Panc1 (cell line): ENCODE measurements around the gene INTS3. TPM values are rescaled to one million over a fixed set of nuclear protein-coding genes. Genes with fewer than 3 reads are reported as not detected.
"Not testable (repeated sequence)": the region's sequence is repeated elsewhere in the genome, so short reads cannot be mapped to it uniquely, and the experiment has no call there.

Source experiments
- ATAC-seq: fragments of 200-7000 bp; cut with Tn5 transposase; 2 replicates; pipeline ENCODE4 v1.9.1; 2020; ENCODE audit warnings: mild to moderate bottlenecking, moderate library complexity
- BruUV-seq: library from RNA; stranded (reverse); fragments of 400-500 nt; replicated peaks from 2 replicates; lab custom pipeline; 2021; lab: Mats Ljungman, UMichigan
- CTCF ChIA-PET: fragments of 300-600 bp; sonication (Branson Sonifier 250); formaldehyde crosslinking; loops from one replicate; lab custom pipeline; 2022; ENCODE audit warnings: antibody characterized with exemption; lab: Charles Lee
- POLR2A ChIA-PET: fragments of 300-600 bp; sonication (Branson Sonifier 250); formaldehyde crosslinking; loops from one replicate; lab custom pipeline; 2022; ENCODE audit warnings: antibody characterized with exemption; lab: Charles Lee
- DNase-seq: peaks from one replicate; pipeline ENCODE4 v3.0.0-alpha.2; 2010; ENCODE audit warnings: low read depth, low spot score
- H3K27ac ChIP-seq: 2 replicates; pipeline ENCODE4 v1.5.1; 2011; ENCODE audit warnings: mild to moderate bottlenecking, low read length, inconsistent platforms
- H3K27me3 ChIP-seq: fragments of 200-500 bp; sonication (Bioruptor generic); 2 replicates; pipeline ENCODE4 v1.6.0; 2014; ENCODE audit warnings: low read length, inconsistent platforms; ENCODE audit not compliant: control insufficient read depth, insufficient read depth
- H3K36me3 ChIP-seq: fragments of 200-500 bp; sonication (Bioruptor generic); 2 replicates; pipeline ENCODE4 v1.5.1; 2014; ENCODE audit warnings: inconsistent platforms, mild to moderate bottlenecking, low read length, moderate library complexity; ENCODE audit not compliant: control insufficient read depth, insufficient read depth
- H3K4me1 ChIP-seq: 2 replicates; pipeline ENCODE4 v1.5.1; 2011; ENCODE audit warnings: inconsistent platforms, mild to moderate bottlenecking, low read length, moderate library complexity; ENCODE audit not compliant: control insufficient read depth, insufficient read depth
- H3K4me3 ChIP-seq, 2 experiments: 2 replicates each; pipeline ENCODE4 v1.5.1; 2011 to 2012; ENCODE audit warnings: low read depth in 2 of 2, low read length in 2 of 2, mild to moderate bottlenecking in 2 of 2, inconsistent platforms in 1 of 2, moderate library complexity in 1 of 2
- H3K9me3 ChIP-seq: fragments of 200-500 bp; sonication (Bioruptor generic); 2 replicates; pipeline ENCODE4 v1.5.1; 2014; ENCODE audit warnings: low read depth, mild to moderate bottlenecking, inconsistent platforms, low read length, moderate library complexity; ENCODE audit not compliant: control insufficient read depth, insufficient read depth
- POLR2AphosphoS5 ChIP-seq: IDR thresholded peaks from 2 replicates; pipeline ENCODE4 v1.6.1; 2012; ENCODE audit warnings: mild to moderate bottlenecking, low read depth, low read length, moderate library complexity
- SIN3A ChIP-seq: IDR thresholded peaks from 2 replicates; pipeline ENCODE4 v1.6.1; 2012; ENCODE audit warnings: low read depth, mild to moderate bottlenecking, low read length, moderate library complexity, borderline replicate concordance; ENCODE audit not compliant: insufficient read depth
- TCF7L2 ChIP-seq: IDR thresholded peaks from 2 replicates; pipeline ENCODE4 v1.6.1; 2011; ENCODE audit warnings: mild to moderate bottlenecking, low read depth, low read length, inconsistent platforms
- in situ Hi-C: cut with HindIII; loops from 2 replicates; pipeline ENCODE4 v1.10.0; 2016; ENCODE audit warnings: low sequenced_read_pairs, low pct_unique_long_range_greater_than_20kb
- intact Hi-C: fragments of 100-400 bp; cut with micrococcal nuclease; formaldehyde crosslinking; loops from one replicate; pipeline ENCODE4 v1.10.0; 2022; ENCODE audit not compliant: unreplicated experiment
- total RNA-seq: library from RNA; stranded (reverse); gene quantifications from one replicate; pipeline ENCODE4 v1.2.1, GENCODE V29; 2021; ENCODE audit not compliant: unreplicated experiment
- TF ChIP-seq, protein P1 (sequence below): fragments of 450-650 bp; IDR thresholded peaks from 2 replicates; pipeline ENCODE4 v1.5.1; 2017; ENCODE audit warnings: mild to moderate bottlenecking
- TF ChIP-seq, protein P2 (sequence below), 2 experiments: IDR thresholded peaks; 2 replicates each; pipeline ENCODE4 v1.6.1; 2011 to 2012; ENCODE audit warnings: low read depth in 2 of 2, control low read depth in 1 of 2, low read length in 1 of 2, mild to moderate bottlenecking in 1 of 2, moderate library complexity in 1 of 2; ENCODE audit not compliant: insufficient read depth in 1 of 2

INTS3 gene
- total RNA-seq, 1 experiment from 2014 or later: 77.3 TPM

DNA sequence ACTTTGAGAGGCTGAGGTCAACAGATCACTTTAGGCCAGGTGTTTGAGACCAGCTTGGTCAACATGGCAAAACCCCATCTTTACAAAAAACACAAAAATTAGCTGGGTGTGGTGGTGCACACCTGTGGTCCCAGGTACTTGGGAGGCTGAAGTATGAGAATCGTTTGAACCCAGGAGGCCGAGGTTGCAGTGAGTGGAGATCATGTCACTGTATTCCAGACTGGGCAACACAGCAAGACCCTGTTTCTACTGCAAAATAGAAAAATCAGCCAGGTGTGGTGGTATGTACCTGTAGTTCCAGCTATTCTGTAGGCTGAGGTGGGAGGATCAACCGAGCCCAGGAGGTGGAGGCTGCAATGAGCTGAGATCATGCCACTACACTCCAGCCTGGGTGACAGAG is 4.2 kb upstream of the INTS3 start:
- ChIA-PET CTCF (no interaction called here), POLR2A (no interaction called here)
- no TSS peak for BruUV-seq
- ATAC-seq (no peak), DNase-seq (no peak)
- no peak for TF ChIP-seq SIN3A
- TF ChIP-seq, protein P1, sequence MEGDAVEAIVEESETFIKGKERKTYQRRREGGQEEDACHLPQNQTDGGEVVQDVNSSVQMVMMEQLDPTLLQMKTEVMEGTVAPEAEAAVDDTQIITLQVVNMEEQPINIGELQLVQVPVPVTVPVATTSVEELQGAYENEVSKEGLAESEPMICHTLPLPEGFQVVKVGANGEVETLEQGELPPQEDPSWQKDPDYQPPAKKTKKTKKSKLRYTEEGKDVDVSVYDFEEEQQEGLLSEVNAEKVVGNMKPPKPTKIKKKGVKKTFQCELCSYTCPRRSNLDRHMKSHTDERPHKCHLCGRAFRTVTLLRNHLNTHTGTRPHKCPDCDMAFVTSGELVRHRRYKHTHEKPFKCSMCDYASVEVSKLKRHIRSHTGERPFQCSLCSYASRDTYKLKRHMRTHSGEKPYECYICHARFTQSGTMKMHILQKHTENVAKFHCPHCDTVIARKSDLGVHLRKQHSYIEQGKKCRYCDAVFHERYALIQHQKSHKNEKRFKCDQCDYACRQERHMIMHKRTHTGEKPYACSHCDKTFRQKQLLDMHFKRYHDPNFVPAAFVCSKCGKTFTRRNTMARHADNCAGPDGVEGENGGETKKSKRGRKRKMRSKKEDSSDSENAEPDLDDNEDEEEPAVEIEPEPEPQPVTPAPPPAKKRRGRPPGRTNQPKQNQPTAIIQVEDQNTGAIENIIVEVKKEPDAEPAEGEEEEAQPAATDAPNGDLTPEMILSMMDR: no peak
- no peak for TF ChIP-seq POLR2AphosphoS5
- no peak for TF ChIP-seq TCF7L2
- TF ChIP-seq, protein P2, sequence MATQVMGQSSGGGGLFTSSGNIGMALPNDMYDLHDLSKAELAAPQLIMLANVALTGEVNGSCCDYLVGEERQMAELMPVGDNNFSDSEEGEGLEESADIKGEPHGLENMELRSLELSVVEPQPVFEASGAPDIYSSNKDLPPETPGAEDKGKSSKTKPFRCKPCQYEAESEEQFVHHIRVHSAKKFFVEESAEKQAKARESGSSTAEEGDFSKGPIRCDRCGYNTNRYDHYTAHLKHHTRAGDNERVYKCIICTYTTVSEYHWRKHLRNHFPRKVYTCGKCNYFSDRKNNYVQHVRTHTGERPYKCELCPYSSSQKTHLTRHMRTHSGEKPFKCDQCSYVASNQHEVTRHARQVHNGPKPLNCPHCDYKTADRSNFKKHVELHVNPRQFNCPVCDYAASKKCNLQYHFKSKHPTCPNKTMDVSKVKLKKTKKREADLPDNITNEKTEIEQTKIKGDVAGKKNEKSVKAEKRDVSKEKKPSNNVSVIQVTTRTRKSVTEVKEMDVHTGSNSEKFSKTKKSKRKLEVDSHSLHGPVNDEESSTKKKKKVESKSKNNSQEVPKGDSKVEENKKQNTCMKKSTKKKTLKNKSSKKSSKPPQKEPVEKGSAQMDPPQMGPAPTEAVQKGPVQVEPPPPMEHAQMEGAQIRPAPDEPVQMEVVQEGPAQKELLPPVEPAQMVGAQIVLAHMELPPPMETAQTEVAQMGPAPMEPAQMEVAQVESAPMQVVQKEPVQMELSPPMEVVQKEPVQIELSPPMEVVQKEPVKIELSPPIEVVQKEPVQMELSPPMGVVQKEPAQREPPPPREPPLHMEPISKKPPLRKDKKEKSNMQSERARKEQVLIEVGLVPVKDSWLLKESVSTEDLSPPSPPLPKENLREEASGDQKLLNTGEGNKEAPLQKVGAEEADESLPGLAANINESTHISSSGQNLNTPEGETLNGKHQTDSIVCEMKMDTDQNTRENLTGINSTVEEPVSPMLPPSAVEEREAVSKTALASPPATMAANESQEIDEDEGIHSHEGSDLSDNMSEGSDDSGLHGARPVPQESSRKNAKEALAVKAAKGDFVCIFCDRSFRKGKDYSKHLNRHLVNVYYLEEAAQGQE (IDR thresholded peaks at IDR 0.05; ENCODE audit: insufficient read depth in 1 of 2, low read depth in 2 of 2, low read length in 1 of 2): no peak
- in situ Hi-C loops: no loop called here
- Histone ChIP-seq H3K9me3 (no peaks in the 10 kb centered on the region), H3K4me1 (no peaks in the 10 kb centered on the region), H3K4me3 (no peak overlapping the region), H3K27me3 (no peaks in the 10 kb centered on the region), H3K36me3 (no peaks in the 10 kb centered on the region; the same call in 1 of the 2 replicates), H3K27ac (no peak overlapping the region)
- intact Hi-C loops: no loop called here

- in situ Hi-C loops, intact Hi-C loops: not testable (repeated sequence)
Measured at GRCh38 chr1:153724634-153725033, 3.2 kb upstream of the INTS3 start.

DNA sequence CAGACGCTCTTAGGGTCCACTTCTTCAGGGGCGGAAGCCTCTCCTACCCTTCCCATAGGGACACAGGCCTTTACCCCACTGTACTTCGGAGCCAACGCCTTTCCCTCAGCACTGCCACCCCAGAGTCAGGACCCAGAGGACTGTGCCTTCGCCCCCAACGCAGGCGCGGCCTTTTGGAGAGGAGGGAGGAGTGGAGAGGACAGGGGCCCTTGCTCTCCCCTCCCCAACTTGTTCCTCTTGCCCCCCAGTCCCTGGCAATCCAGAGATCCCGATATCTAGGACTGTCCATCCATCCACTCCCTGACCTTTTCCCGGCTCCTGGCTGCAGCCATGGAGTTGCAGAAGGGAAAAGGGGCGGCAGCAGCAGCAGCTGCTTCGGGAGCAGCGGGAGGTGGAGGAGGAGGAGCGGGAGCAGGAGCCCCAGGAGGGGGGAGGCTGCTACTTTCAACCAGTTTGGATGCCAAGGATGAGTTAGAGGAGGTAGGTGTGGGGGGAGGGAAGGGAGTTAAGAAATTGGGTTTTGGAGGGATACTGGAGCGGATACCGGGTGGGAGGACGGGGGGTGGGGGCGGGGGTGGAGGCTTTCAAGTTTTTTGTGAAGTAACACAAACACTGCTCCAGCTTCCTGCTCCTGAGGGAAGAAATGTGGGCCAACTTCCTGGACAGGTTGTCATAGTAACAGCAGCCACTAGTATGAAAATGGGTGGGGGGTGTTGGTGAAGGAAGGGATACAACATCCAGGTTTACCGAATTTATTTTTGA is 636 bp downstream of the INTS3 start:
- no peak for ATAC-seq
- intact Hi-C loops: no loop called here
- H3K9me3 ChIP-seq: no peaks in the 10 kb centered on the region
- ChIA-PET POLR2A (interaction anchor here (0.8 to 1.0 kb wide), 2 partner anchors 24 to 47 kb away, joined by 3 to 12 read pairs; no protein-coding TSS in a partner anchor), CTCF (no interaction called here)
- no peaks in the 10 kb centered on the region; the same call in 1 of the 2 replicates for H3K36me3 ChIP-seq
- TF ChIP-seq POLR2AphosphoS5 (no peak), SIN3A (no peak), TCF7L2 (no peak)
- TF ChIP-seq, protein P2 (IDR thresholded peaks at IDR 0.05; ENCODE audit: insufficient read depth in 1 of 2, low read depth in 2 of 2, low read length in 1 of 2): no peak
- TF ChIP-seq, protein P1: no peak
- peak overlapping the region; percentile 89 to 100 for H3K4me3 ChIP-seq
- TSS peak; percentile 90 for BruUV-seq
- H3K27me3 ChIP-seq: no peaks in the 10 kb centered on the region
- peaks cover 14% of the 10 kb centered on the region for H3K4me1 ChIP-seq
- peak overlapping the region; percentile 98 for H3K27ac ChIP-seq
- in situ Hi-C loops: no loop called here
- DNase-seq: no peak

More at GRCh38 chr1:153724634-153725033, 3.2 kb upstream of the INTS3 start:
- ATAC-seq, H3K4me1 ChIP-seq, POLR2A ChIA-PET, H3K4me3 ChIP-seq, DNase-seq, H3K9me3 ChIP-seq, H3K36me3 ChIP-seq, H3K27me3 ChIP-seq, H3K27ac ChIP-seq, CTCF ChIA-PET, BruUV-seq: not testable (repeated sequence)
